Upper lobe of right lung (tissue), 1 donor: ENCODE data around the gene CCDC167. TPM values are rescaled to one million over a fixed set of nuclear protein-coding genes. Genes with fewer than 3 reads are reported as not detected.

ENCODE experiments used
- ATAC-seq: fragments of 200-7000 bp; cut with Tn5 transposase; one replicate; pipeline ENCODE4 v1.9.1; 2020; ENCODE audit warnings: mild to moderate bottlenecking, moderate library complexity
- DNase-seq: peaks from one replicate; pipeline ENCODE4 v3.0.0-alpha.2; 2020
- H3K27ac ChIP-seq: fragments of 200-600 bp; one replicate; pipeline ENCODE4 v1.8.0; 2022
- H3K27me3 ChIP-seq: fragments of 200-600 bp; one replicate; pipeline ENCODE4 v1.8.0; 2022; ENCODE audit warnings: mild to moderate bottlenecking
- H3K36me3 ChIP-seq: fragments of 200-600 bp; one replicate; pipeline ENCODE4 v1.8.0; 2022
- H3K4me1 ChIP-seq: fragments of 200-600 bp; one replicate; pipeline ENCODE4 v1.8.0; 2022
- H3K4me3 ChIP-seq: fragments of 200-600 bp; one replicate; pipeline ENCODE4 v1.8.0; 2022; ENCODE audit warnings: mild to moderate bottlenecking
- H3K9me3 ChIP-seq: fragments of 200-600 bp; one replicate; pipeline ENCODE4 v1.8.0; 2022
- CTCF ChIP-seq: fragments of 200-600 bp; IDR thresholded peaks from one replicate; pipeline ENCODE4 v1.8.0; 2022; ENCODE audit warnings: antibody characterized with exemption
- intact Hi-C: fragments of 100-400 bp; cut with DNase I; formaldehyde crosslinking; loops from one replicate; pipeline ENCODE4 v1.11.0; 2022
- total RNA-seq: library from RNA; stranded (reverse); fragmentation: NEBNext Ultra II Directional; extraction: Animal tissue kit (Norgen Biotek cat#: 25700); gene quantifications from one replicate; pipeline ENCODE4 v1.2.1, GENCODE V29; 2021
- donor health status: DM: no; HTN: yes; CAD: no; lungs with severe emphysema.

CCDC167 gene
- total RNA-seq, 1 donor from 2014 or later, result 12.9 TPM

- no peak overlapping the region for H3K4me3 ChIP-seq
- no peak for DNase-seq
- H3K36me3 ChIP-seq, result no peaks in the 10 kb centered on the region
- ATAC-seq, result no peak
- no peak for TF ChIP-seq CTCF
- no peaks in the 10 kb centered on the region for H3K9me3 ChIP-seq
- H3K4me1 ChIP-seq, result peaks cover 6% of the 10 kb centered on the region
- intact Hi-C loops, result no loop called here
- no peaks in the 10 kb centered on the region for H3K27me3 ChIP-seq
- no peak overlapping the region for H3K27ac ChIP-seq
Measured at GRCh38 chr6:37495244-37495934, 4.3 kb downstream of the CCDC167 start.

GRCh38 chr6:37493661-37493995, 6.1 kb downstream of the CCDC167 start:
- no peaks in the 10 kb centered on the region for H3K27me3 ChIP-seq
- intact Hi-C loops, result no loop called here
- no peaks in the 10 kb centered on the region for H3K4me1 ChIP-seq
- no peaks in the 10 kb centered on the region for H3K9me3 ChIP-seq
- no peaks in the 10 kb centered on the region for H3K36me3 ChIP-seq
- no peak overlapping the region for H3K27ac ChIP-seq
- no peak overlapping the region for H3K4me3 ChIP-seq
- ATAC-seq (no peak), DNase-seq (no peak)
- TF ChIP-seq CTCF, result no peak

GRCh38 chr6:37492991-37493660, 6.6 kb downstream of the CCDC167 start:
- no peak for ATAC-seq
- Histone ChIP-seq H3K9me3 (no peaks in the 10 kb centered on the region), H3K27ac (no peak overlapping the region), H3K4me3 (no peak overlapping the region), H3K27me3 (no peaks in the 10 kb centered on the region), H3K36me3 (no peaks in the 10 kb centered on the region), H3K4me1 (no peaks in the 10 kb centered on the region)
- no peak for TF ChIP-seq CTCF
- intact Hi-C loops, result no loop called here
- DNase-seq, result no peak

GRCh38 chr6:37492236-37492972, 7.3 kb downstream of the CCDC167 start:
- no peaks in the 10 kb centered on the region for H3K36me3 ChIP-seq
- TF ChIP-seq CTCF, result no peak
- intact Hi-C loops, result no loop called here
- H3K4me1 ChIP-seq, result no peaks in the 10 kb centered on the region
- no peaks in the 10 kb centered on the region for H3K27me3 ChIP-seq
- no peak overlapping the region for H3K27ac ChIP-seq
- H3K9me3 ChIP-seq, result no peaks in the 10 kb centered on the region
- H3K4me3 ChIP-seq, result no peak overlapping the region
- DNase-seq, result no peak
- no peak for ATAC-seq

GRCh38 chr6:37491830-37492208, 7.9 kb downstream of the CCDC167 start:
- Histone ChIP-seq H3K27me3 (no peaks in the 10 kb centered on the region), H3K27ac (no peak overlapping the region), H3K4me1 (no peaks in the 10 kb centered on the region), H3K36me3 (no peaks in the 10 kb centered on the region), H3K9me3 (no peaks in the 10 kb centered on the region), H3K4me3 (no peak overlapping the region)
- no peak for TF ChIP-seq CTCF
- DNase-seq, result no peak
- ATAC-seq, result no peak
- intact Hi-C loops, result no loop called here
